ENCODE data around the gene GPR137C.

Gene GPR137C

GRCh38 chr14:52618602-52619001 lies 66.0 kb downstream of the GPR137C start:
- no peak for DNase-seq (ENCODE audit: low read depth)
- H3K4me3 ChIP-seq (ENCODE audit: low read depth, low read length) = no peak overlapping the region
- no peak for TF ChIP-seq CTCF (IDR thresholded peaks at IDR 0.05; ENCODE audit: insufficient read depth, low read depth, low read length, missing control alignments)

- no peak for TF ChIP-seq CTCF (IDR thresholded peaks at IDR 0.05; ENCODE audit: insufficient read depth, low read depth, low read length, missing control alignments)
- DNase-seq (ENCODE audit: low read depth) = no peak
- no peak overlapping the region for H3K4me3 ChIP-seq (ENCODE audit: low read depth, low read length)
These were observed 67.1 kb downstream of the GPR137C start for GRCh38 chr14:52619687-52620086.

DNA sequence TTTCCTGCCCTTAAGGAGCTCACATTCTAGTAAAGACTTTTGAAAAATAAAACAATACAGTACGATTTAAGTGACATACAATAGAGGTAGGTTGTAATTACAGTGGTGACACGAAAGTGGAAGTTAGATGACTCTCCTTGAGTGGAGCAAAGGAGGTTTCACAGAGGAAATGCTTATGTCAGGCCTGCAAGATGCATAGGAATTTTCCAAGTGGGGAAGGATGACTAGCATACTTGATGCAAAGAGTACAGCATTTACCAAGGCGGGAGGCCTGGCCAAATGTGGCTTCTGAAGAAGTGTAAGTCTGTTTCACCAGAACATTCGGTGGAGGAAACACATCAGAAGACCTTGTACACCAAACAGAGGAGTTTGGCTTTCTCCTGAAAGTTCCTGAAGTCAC lies 87.5 kb downstream of the GPR137C start:
- TF ChIP-seq CTCF (IDR thresholded peaks at IDR 0.05; ENCODE audit: insufficient read depth, low read depth, low read length, missing control alignments) = no peak
- no peak for DNase-seq (ENCODE audit: low read depth)
- H3K4me3 ChIP-seq (ENCODE audit: low read depth, low read length) = no peak overlapping the region

DNA sequence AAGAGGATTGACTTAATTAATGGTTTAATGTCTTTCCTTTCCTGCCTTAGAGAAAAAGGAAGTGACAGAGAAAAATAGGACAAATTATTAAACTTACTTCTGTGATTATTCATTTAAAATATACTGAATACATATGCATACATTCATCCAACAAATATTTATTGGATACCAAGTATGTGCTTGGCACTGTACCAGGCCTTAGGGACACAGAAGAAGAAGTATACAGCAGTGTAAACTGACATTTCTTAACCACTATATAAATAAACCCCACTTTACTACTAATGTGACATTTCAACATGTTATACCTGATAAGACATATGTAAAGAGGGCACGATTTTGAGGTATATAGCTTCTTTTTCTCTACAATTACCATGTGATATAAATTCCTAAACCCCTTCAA lies 89.1 kb downstream of the GPR137C start:
- H3K4me3 ChIP-seq (ENCODE audit: low read depth, low read length) = no peak overlapping the region
- DNase-seq (ENCODE audit: low read depth) = no peak
- no peak for TF ChIP-seq CTCF (IDR thresholded peaks at IDR 0.05; ENCODE audit: insufficient read depth, low read depth, low read length, missing control alignments)

- H3K4me3 ChIP-seq (ENCODE audit: low read depth, low read length) = no peak overlapping the region
- no peak for TF ChIP-seq CTCF (IDR thresholded peaks at IDR 0.05; ENCODE audit: insufficient read depth, low read depth, low read length, missing control alignments)
- DNase-seq (ENCODE audit: low read depth) = no peak
These were observed 96.9 kb downstream of the GPR137C start for GRCh38 chr14:52649511-52649910.

GRCh38 chr14:52650774-52651173 lies 98.1 kb downstream of the GPR137C start:
- no peak overlapping the region for H3K4me3 ChIP-seq (ENCODE audit: low read depth, low read length)
- no peak for TF ChIP-seq CTCF (IDR thresholded peaks at IDR 0.05; ENCODE audit: insufficient read depth, low read depth, low read length, missing control alignments)
- DNase-seq (ENCODE audit: low read depth) = no peak

DNA sequence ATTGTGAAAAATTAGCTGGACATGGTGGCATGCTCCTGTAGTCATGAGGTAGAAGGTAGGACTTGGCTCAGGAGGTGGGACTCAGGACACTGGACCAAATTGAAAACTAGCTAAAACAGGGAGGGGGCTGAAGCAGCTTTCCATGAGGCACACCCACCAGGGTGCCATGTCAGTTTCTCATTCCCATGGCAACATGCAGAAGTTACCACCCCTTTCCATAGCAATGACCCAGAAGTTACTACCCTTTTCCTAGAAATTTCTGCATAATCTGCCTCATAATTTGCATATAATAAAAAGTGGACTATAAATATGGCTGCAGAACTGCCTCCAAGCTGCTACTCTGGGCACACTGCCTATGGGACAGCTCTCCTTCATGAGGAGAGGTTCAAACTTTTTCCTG lies 104.3 kb downstream of the GPR137C start:
- H3K4me3 ChIP-seq (ENCODE audit: low read depth, low read length) = no peak overlapping the region
- DNase-seq (ENCODE audit: low read depth) = no peak
- TF ChIP-seq CTCF (IDR thresholded peaks at IDR 0.05; ENCODE audit: insufficient read depth, low read depth, low read length, missing control alignments) = no peak
